ENCODE measurements around the gene KLHDC8B.
"Not testable (repeated sequence)": the region's sequence is repeated elsewhere in the genome, so short reads cannot be mapped to it uniquely, and the experiment has no call there.

KLHDC8B gene

DNA sequence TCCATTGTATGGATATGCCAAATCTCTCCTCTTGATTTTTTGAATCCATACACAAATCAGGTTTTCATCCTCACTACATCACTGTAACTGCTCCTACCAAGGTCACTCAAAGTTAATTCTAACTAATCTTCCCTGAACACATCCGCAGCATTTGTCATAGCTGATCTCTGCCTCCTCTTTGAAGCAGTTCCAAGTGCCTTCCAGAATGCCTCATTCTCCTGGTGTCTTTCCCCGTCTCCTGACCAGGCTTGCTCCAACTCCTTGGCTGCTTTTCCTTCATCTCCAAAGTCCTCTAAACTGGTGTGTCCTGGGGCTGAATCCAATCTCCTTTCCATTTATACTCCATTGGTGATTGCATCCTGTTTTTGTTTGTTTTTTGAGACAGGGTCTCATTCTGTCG is 26.8 kb downstream of the KLHDC8B start:
- DNase-seq = no peak

DNA sequence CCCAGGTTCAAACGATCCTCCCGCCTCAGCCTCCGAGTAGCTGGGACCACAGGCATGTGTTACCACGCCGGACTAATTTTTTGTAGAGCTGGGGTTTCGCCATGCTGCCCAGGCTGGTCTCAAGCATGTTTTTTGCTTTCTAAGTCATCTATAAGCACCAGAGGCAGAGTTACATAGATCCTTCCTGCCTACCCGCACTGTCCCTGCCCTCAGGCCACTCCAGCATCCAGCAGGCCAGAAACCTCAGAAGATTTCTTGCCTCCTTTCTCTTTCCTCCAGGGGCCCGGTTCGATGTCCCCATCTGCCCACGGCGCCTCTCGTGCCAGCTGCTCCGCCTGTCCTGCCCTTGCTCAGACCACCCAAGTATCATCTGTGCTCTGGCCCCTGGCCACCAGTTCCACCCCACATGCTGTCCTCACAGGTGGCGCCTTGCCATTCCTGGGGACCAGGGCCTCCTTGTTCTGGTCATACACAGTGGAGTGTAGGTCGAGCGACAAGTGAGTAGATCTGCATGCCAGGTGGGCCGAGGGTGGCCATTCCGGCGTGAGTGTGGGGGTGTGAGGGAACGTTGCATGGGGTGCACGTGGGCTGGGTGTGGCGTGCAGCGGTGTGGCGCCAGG is 27.3 kb downstream of the KLHDC8B start:
- DNase-seq = no peak

DNA sequence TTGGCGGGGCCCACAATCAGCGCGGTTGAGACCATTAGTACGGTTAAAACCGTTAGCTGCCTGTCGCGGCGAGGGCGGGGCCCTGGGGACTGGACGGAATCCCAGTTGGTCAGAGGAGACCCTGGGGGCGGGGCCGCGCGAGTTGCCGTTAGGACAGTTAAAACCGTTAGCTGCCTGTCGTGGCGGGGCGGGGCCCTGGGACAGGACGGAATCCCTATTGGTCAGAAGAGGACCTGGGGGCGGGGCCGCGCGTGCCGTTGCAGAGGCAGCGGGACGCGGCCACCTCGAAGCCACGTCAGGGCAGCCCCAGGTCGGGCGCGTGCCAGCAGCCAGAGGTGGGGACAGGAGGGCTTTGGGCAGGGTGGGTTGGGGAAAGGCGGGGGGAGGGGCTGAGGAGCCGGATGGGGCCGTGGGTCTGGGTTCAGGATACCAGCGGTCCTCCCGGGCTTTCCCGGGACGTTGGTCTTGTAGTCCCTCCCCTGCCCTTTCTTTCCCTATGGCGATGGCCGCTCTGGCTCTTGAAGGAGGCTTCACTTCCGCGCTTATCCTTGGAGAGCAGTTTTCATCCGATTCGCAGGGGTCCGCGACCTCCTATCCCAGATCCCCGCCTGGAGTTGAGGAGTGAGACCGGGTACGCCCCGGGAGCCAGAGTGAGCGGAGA is 28.0 kb downstream of the KLHDC8B start:
- no peak for DNase-seq

DNA sequence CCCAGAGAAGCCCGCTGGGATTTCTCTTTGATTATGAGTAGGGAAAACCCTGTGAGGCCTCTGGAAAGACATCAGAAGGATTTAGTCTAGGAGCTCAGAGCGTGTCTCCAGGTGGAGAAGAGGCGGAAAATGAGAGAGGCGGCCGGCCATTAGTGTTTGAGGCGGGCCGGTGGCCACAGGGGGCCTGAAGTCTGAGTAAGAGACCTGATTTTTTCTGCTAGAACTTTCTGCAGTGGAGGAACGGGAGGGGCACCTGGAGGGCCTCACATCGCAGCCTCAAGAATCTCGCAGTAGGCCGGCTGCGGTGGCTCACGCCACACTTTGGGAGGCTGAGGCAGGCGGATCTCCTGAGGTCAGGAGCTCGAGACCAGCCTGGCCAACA is 28.5 kb downstream of the KLHDC8B start:
- DNase-seq = no peak

DNA sequence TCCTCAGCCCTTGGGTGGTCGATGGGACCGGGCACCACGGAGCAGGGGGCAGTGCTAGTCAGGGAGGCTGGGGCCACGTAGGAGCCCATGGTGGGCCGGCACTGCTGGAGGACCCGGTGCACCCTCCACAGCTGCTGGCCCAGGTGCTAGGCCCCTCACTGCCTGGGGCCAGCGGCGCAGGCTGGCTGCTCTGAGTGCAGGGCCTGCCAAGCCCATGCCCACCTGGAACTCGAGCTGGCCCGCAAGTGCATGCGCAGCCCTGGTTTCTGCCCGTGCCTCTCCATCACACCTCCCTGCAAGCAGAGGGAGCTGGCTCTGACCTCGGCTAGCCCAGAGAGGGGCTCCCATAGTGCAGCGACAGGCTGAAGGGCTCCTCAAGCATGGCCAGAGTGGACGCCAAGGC is 42.1 kb downstream of the KLHDC8B start:
- no peak for DNase-seq

DNA sequence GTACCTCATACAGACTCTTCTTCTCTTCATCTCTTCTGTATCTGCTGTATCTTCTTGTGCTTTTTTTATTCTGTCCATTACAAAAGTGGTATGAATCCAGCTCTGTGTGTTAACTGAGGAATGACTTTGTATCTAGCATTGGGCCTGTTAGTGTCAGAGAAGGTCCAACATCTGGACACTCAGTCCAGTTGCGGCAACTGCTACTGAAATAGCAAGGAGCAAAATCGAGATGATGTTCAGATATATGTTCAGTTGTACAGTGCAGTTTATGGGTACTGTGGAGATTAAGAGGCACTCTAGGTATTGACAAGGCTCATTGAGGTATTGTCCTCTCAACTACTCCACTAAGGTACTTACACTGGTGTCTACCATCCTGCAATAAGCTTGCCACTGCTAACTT is 42.6 kb downstream of the KLHDC8B start:
- DNase-seq = no peak

DNA sequence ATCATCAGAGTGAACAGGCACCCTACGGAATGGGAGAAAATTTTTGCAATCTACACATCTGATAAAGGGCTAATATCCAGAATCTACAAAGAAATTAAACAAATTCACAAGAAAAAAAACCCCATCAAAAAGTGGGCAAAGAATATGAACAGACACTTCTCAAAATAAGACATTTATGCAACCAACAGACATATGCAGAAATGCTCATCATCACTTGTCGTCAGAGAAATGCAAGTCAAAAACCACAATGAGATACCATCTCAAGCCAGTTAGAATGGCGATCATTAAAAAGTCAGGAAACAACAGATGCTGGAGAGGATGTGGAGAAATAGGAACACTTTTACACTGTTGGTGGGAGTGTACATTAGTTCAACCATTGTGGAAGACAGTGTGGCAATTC is 45.3 kb downstream of the KLHDC8B start:
- DNase-seq = not testable (repeated sequence)

DNA sequence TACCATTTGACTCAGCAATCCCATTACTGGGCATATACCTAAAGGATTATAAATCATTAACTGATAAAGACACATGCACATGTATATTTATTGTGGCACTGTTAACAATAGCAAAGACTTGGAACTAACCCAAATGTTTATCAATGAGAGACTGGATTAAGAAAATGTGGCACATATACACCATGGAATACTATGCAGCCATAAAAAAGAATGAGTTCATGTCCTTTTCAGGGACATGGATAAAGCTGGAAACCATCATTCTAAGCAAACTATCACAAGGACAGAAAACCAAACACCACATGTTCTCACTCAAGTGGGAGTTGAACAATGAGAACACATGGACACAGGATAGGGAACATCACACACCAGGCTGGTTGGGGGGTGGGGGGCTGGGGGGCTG is 45.7 kb downstream of the KLHDC8B start:
- not testable (repeated sequence) for DNase-seq

DNA sequence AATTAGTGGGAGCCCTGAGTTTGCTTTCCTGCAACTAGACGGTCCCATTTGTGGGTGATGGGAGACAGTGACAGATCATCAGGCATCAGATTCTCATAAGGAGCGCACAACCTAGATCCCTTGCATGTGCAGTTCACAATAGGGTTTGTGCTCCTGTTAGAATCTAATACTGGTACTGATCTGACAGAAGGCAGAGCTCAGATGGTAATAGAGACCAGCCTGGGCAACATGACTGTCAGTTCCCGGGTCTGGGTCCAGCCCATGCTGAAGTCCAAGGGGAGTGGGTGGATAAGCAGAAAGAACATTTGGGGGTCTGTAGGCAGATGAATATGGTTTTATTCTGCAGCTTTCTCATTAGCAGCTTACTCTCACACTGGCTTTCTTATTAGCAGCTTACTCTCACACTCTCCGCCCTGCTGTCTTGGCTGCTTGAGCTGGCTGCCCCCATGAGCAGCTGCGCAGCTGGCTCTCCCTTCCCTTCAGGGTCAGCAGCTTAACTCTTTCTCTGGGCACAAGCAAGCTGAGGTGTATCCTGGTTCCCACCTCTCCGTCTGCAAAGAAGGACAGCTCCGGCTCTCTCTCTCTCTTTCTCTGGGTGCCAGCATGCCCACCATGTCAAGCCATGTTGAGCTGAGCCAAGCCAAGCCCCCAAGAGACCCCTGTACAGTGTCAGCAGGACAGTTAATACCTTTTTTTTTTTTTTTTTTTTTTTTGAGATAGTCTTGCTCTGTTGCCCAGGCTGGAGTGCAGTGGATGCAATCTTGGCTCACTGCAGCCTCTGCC is 46.5 kb downstream of the KLHDC8B start:
- DNase-seq = no peak

DNA sequence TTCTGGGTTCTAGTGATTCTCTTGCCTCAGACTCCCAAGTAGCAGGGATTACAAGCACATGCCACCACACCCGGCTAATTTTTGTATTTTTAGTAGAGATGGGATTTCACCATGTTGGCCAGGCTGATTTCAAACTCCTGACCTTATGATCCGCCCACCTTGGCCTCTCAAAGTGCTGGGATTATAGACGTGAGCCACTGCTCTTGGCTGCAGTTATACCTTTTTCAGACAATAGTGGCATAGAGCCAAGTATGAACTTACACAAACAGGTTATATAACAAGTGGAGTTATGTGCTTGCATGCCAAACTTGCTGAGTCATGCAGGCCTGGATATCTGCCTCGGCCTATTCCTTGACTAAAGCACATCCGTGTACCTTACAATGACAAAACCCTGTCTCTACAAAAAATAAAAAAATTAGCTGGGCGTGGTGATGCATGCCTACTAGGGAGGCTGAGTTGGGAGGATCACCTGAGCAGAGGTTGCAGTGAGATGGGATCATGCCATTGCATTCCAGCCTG is 47.1 kb downstream of the KLHDC8B start:
- DNase-seq = not testable (repeated sequence)

DNA sequence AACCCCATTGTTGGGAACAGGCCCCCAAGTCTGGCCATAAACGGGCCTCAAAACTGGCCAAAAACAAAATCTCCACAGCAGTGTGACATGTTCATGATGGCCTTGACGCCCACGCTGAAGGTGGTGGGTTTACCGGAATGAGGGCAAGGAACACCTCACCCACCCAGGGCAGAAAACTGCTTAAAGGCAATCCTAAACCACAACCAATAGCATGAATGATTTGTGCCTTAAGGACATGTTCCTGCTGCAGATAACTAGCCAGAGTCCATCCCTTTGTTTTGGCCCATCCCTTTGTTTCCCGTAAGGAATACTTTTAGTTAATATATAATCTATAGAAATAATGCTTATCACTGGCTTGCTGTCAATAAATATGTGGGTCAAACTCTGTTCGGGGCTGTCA is 47.7 kb downstream of the KLHDC8B start:
- DNase-seq = no peak

DNA sequence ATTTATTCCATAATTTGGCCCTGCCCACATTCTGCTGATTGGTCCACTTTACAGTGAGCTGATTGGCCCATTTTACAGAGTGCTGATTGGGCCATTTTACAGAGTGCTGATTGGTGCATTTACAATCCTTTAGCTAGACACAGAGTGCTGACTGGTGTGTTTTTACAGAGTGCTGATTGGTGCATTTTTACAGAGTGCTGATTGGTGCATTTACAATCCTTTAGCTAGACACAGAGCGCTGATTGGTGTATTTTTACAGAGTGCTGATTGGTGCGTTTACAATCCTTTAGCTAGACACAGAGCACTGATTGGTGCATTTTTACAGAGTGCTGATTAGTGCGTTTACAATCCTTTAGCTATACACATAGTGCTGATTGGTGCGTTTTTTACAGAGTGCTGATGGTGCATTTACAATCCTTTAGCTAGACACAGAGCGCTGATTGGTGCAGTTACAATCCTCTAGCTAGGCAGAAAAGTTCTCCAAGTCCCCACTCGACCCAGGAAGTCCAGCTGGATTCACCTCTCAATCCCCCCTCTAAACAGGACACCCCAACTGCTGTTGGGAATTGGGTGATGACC is 49.7 kb downstream of the KLHDC8B start:
- DNase-seq = not testable (repeated sequence)

DNA sequence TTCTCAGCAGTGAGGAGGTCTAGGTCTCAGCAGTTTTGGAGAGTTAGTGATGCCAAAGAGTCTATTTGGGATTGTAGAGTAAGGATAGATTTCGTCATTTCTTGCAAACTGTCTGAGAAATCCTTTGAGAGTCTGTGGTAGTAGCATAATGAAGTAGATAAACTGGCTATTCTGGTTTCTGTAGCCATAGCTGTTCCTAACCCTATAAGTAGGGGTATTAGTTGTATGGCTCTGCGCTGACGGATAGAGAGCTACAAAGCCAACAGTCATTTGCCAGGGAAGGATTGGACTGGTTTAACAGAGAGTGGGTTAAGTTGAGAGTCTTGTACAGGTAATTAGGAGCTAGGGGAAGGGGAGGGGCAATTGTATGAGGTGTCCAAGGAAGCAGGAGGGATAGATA is 50.6 kb downstream of the KLHDC8B start:
- DNase-seq = no peak
